HCT116 (cell line): ENCODE measurements around the gene ZSCAN4. TPM values are rescaled to one million over a fixed set of nuclear protein-coding genes. Genes with fewer than 3 reads are reported as not detected.

ENCODE experiments used
- ATAC-seq: fragments of 200-7000 bp; cut with Tn5 transposase; 2 replicates; pipeline ENCODE4 v1.9.1; 2020; ENCODE audit warnings: mild to moderate bottlenecking, moderate library complexity
- BruUV-seq: library from RNA; stranded (reverse); fragments of 400-500 nt; replicated peaks from 2 replicates; lab custom pipeline; 2021; lab: Mats Ljungman, UMichigan
- CTCF ChIA-PET: fragments of 300-600 bp; sonication (Branson Sonifier 250); formaldehyde crosslinking; loops from one replicate; lab custom pipeline; 2021; ENCODE audit warnings: antibody characterized with exemption; lab: Charles Lee
- POLR2A ChIA-PET: fragments of 300-600, 350-600 bp; sonication (Branson Sonifier 250); formaldehyde crosslinking; loops from one replicate; lab custom pipeline; 2021; ENCODE audit warnings: antibody characterized with exemption; lab: Charles Lee
- RAD21 ChIA-PET, 2 experiments: fragments of 300-600 bp; sonication (Branson Sonifier 250); formaldehyde crosslinking; loops; one replicate each; lab custom pipeline; 2023; ENCODE audit warnings: low total read pairs in 2 of 2; ENCODE audit not compliant: uncharacterized antibody in 2 of 2, unreplicated experiment in 2 of 2, low non-redundant PET in 1 of 2; lab: Charles Lee
- DNase-seq: peaks from one replicate; pipeline ENCODE4 v3.0.0-alpha.2; 2010; ENCODE audit warnings: low read depth, low spot score
- H2AFZ ChIP-seq: fragments of 200-600 bp; shearing (Covaris generic), sonication (generic); 2 replicates; pipeline ENCODE4 v1.6.1; 2017; ENCODE audit warnings: low read depth, mixed run types, mixed read lengths, antibody characterized with exemption, low read length; ENCODE audit not compliant: poor library complexity, severe bottlenecking
- H3K27ac ChIP-seq: 2 replicates; pipeline ENCODE4 v1.5.1; 2012; ENCODE audit warnings: low read depth, low read length
- H3K27me3 ChIP-seq: fragments of 200-600 bp; sonication (generic); 2 replicates; pipeline ENCODE4 v1.6.1; 2016; ENCODE audit warnings: mixed run types, low read length, mixed read lengths; ENCODE audit not compliant: insufficient read depth
- H3K36me3 ChIP-seq, 2 experiments: fragments of 200-500 bp in 1 of 2; fragments of 200-600 bp in 1 of 2; sonication (Bioruptor generic) in 1 of 2; sonication (generic) in 1 of 2; 2 replicates each; pipeline versions ENCODE4 v1.5.1 to v1.6.1; 2014 to 2016; ENCODE audit warnings: low read length in 2 of 2, inconsistent platforms in 1 of 2, mixed read lengths in 1 of 2, mixed run types in 1 of 2; ENCODE audit not compliant: insufficient read depth in 2 of 2, control insufficient read depth in 1 of 2
- H3K4me1 ChIP-seq, 2 experiments: fragments of 200-600 bp in 1 of 2; sonication (generic) in 1 of 2; 2 replicates each; pipeline versions ENCODE4 v1.5.1 to v1.6.1; 2012 to 2017; ENCODE audit warnings: low read length in 2 of 2, inconsistent platforms in 1 of 2, mild to moderate bottlenecking in 1 of 2, mixed read lengths in 1 of 2, mixed run types in 1 of 2, moderate library complexity in 1 of 2; ENCODE audit not compliant: insufficient read depth in 2 of 2, control insufficient read depth in 1 of 2
- H3K4me2 ChIP-seq: fragments of 200-600 bp; sonication (generic); 2 replicates; pipeline ENCODE4 v1.6.1; 2017; ENCODE audit warnings: mixed run types, low read length, mixed read lengths
- H3K4me3 ChIP-seq, 2 experiments: fragments of 200-600 bp in 1 of 2; sonication (generic) in 1 of 2; replicated peaks in 1 of 2; 2 replicates each; pipeline ENCODE4 v1.5.1; 2011 to 2016; ENCODE audit warnings: low read length in 2 of 2, control low read depth in 1 of 2, low read depth in 1 of 2, mild to moderate bottlenecking in 1 of 2, mixed read lengths in 1 of 2, mixed run types in 1 of 2
- H3K79me2 ChIP-seq: fragments of 200-600 bp; sonication (generic); 2 replicates; pipeline ENCODE4 v1.6.1; 2017; ENCODE audit warnings: mild to moderate bottlenecking, mixed run types, low read length, moderate library complexity, mixed read lengths; ENCODE audit not compliant: insufficient read depth
- H3K9ac ChIP-seq: fragments of 200-600 bp; sonication (generic); 2 replicates; pipeline ENCODE4 v1.6.1; 2016; ENCODE audit warnings: low read length, mixed read lengths
- H3K9me2 ChIP-seq: fragments of 200-600 bp; sonication (generic), shearing (Covaris generic); 2 replicates; pipeline ENCODE4 v1.6.1; 2017; ENCODE audit warnings: mixed run types, mild to moderate bottlenecking, moderate library complexity; ENCODE audit not compliant: insufficient read depth
- H3K9me3 ChIP-seq, 2 experiments: fragments of 200-500 bp in 1 of 2; fragments of 200-600 bp in 1 of 2; sonication (Bioruptor generic) in 1 of 2; sonication (generic) in 1 of 2; 2 replicates each; pipeline ENCODE4 v1.6.1; 2014 to 2017; ENCODE audit warnings: low read length in 2 of 2, mixed read lengths in 2 of 2, inconsistent platforms in 1 of 2, low read depth in 1 of 2, mild to moderate bottlenecking in 1 of 2, mixed run types in 1 of 2, moderate library complexity in 1 of 2; ENCODE audit not compliant: control insufficient read depth in 1 of 2, insufficient read depth in 1 of 2
- H4K20me1 ChIP-seq: fragments of 200-600 bp; sonication (generic), shearing (Covaris generic); 2 replicates; pipeline ENCODE4 v1.6.1; 2017; ENCODE audit warnings: mixed run types, mild to moderate bottlenecking, moderate library complexity; ENCODE audit not compliant: insufficient read depth
- CTCF ChIP-seq, 3 experiments: fragments of 200-600 bp in 1 of 3; sonication (generic) in 1 of 3; IDR thresholded peaks in 2 of 3; conservative IDR thresholded peaks in 1 of 3; 2 replicates each; pipeline ENCODE4 v1.5.1; 2012 to 2017; ENCODE audit warnings: low read depth in 2 of 3, low read length in 2 of 3, antibody characterized with exemption in 1 of 3, borderline replicate concordance in 1 of 3, control low read depth in 1 of 3, mild to moderate bottlenecking in 1 of 3, mixed read lengths in 1 of 3, mixed run types in 1 of 3, moderate library complexity in 1 of 3; ENCODE audit not compliant: insufficient read depth in 1 of 3
- EGR1 ChIP-seq: IDR thresholded peaks from 2 replicates; pipeline ENCODE4 v1.6.1; 2012; ENCODE audit warnings: low read depth
- FOSL1 ChIP-seq: IDR thresholded peaks from 2 replicates; pipeline ENCODE4 v1.6.1; 2012; ENCODE audit warnings: low read depth
- JUND ChIP-seq: IDR thresholded peaks from 2 replicates; pipeline ENCODE4 v1.6.1; 2012
- MAX ChIP-seq: IDR thresholded peaks from 2 replicates; pipeline ENCODE4 v1.6.1; 2012
- POLR2AphosphoS5 ChIP-seq: IDR thresholded peaks from 2 replicates; pipeline ENCODE4 v1.6.1; 2011; ENCODE audit warnings: mild to moderate bottlenecking, low read depth, low read length, moderate library complexity
- RAD21 ChIP-seq: IDR thresholded peaks from 2 replicates; pipeline ENCODE4 v1.6.1; 2012; ENCODE audit warnings: low read depth, mild to moderate bottlenecking
- SIN3A ChIP-seq: IDR thresholded peaks from 2 replicates; pipeline ENCODE4 v1.6.1; 2012; ENCODE audit warnings: low read depth
- SRF ChIP-seq: IDR thresholded peaks from 2 replicates; pipeline ENCODE4 v1.6.1; 2012; ENCODE audit warnings: low read depth
- YY1 ChIP-seq: IDR thresholded peaks from 2 replicates; pipeline ENCODE4 v1.6.1; 2011; ENCODE audit warnings: low read length, low read depth, moderate library complexity, mild to moderate bottlenecking; ENCODE audit not compliant: insufficient replicate concordance; ENCODE audit errors: extremely low read depth
- ZBTB33 ChIP-seq: IDR thresholded peaks from 2 replicates; pipeline ENCODE4 v1.6.1; 2011; ENCODE audit warnings: mild to moderate bottlenecking, low read length, moderate library complexity; ENCODE audit not compliant: insufficient replicate concordance; ENCODE audit errors: extremely low read depth
- ZNF274 ChIP-seq: fragments of 200-500 bp; sonication (Bioruptor generic); IDR thresholded peaks from 2 replicates; pipeline ENCODE4 v1.6.1; 2014; ENCODE audit warnings: mild to moderate bottlenecking, low read depth, low read length, inconsistent platforms
- intact Hi-C: fragments of 100-400 bp; cut with micrococcal nuclease; formaldehyde crosslinking; loops from 2 replicates; pipeline ENCODE4 v1.10.0; 2022
- total RNA-seq: library from RNA; stranded (reverse); gene quantifications from one replicate; pipeline ENCODE4 v1.2.1, GENCODE V29; 2021; ENCODE audit not compliant: unreplicated experiment

Gene ZSCAN4
- total RNA-seq, 1 experiment from 2014 or later: not detected

- BruUV-seq: no TSS peak
- no peak overlapping the region for H3K4me3 ChIP-seq
- no peak for TF ChIP-seq ZNF274
- TF ChIP-seq SIN3A: no peak
- ChIA-PET RAD21 (no interaction called here), CTCF (no interaction called here), POLR2A (no interaction called here)
- H3K79me2 ChIP-seq: no peaks in the 10 kb centered on the region
- no peaks in the 10 kb centered on the region for H3K4me1 ChIP-seq
- H3K9me2 ChIP-seq: no peaks in the 10 kb centered on the region
- no peaks in the 10 kb centered on the region for H3K27me3 ChIP-seq
- no peak overlapping the region for H2AFZ ChIP-seq
- no peaks in the 10 kb centered on the region for H4K20me1 ChIP-seq
- intact Hi-C loops: no loop called here
- DNase-seq (no peak), ATAC-seq (no peak)
- H3K9me3 ChIP-seq: no peaks in the 10 kb centered on the region
- no peak overlapping the region for H3K27ac ChIP-seq
- no peaks in the 10 kb centered on the region for H3K36me3 ChIP-seq
- H3K9ac ChIP-seq: no peak overlapping the region
- H3K4me2 ChIP-seq: no peak overlapping the region
These were observed 3.4 kb upstream of the ZSCAN4 start for GRCh38 chr19:57665261-57665806.

GRCh38 chr19:57667228-57667627, 1.5 kb upstream of the ZSCAN4 start:
- H2AFZ ChIP-seq: no peak overlapping the region
- ChIA-PET POLR2A (no interaction called here), CTCF (no interaction called here), RAD21 (no interaction called here)
- no peaks in the 10 kb centered on the region for H3K79me2 ChIP-seq
- no peaks in the 10 kb centered on the region for H3K9me2 ChIP-seq
- H3K4me1 ChIP-seq: no peaks in the 10 kb centered on the region
- H4K20me1 ChIP-seq: no peaks in the 10 kb centered on the region
- BruUV-seq: no TSS peak
- ATAC-seq (no peak), DNase-seq (no peak)
- no peak overlapping the region for H3K4me3 ChIP-seq
- no peaks in the 10 kb centered on the region for H3K27me3 ChIP-seq
- H3K4me2 ChIP-seq: no peak overlapping the region
- intact Hi-C loops: no loop called here
- no peak overlapping the region for H3K27ac ChIP-seq
- H3K9me3 ChIP-seq: no peaks in the 10 kb centered on the region
- H3K9ac ChIP-seq: no peak overlapping the region
- H3K36me3 ChIP-seq: no peaks in the 10 kb centered on the region
- TF ChIP-seq CTCF (IDR thresholded peaks at IDR 0.05 in 2 of 3, conservative IDR thresholded peaks at IDR 0.05 in 1 of 3; ENCODE audit: borderline replicate concordance in 1 of 3, insufficient read depth in 1 of 3, low read depth in 2 of 3, low read length in 2 of 3) (no peak), MAX (no peak), YY1 (no peak), ZBTB33 (no peak), EGR1 (no peak), SRF (no peak), RAD21 (no peak), POLR2AphosphoS5 (no peak), ZNF274 (no peak), FOSL1 (no peak), JUND (no peak)
